Measurements from ENCODE around the gene DRG2. TPM values are rescaled to one million over a fixed set of nuclear protein-coding genes. Genes with fewer than 3 reads are reported as not detected.

The DRG2 gene
- total RNA-seq, 2 experiments from 2014 or later, result 54.5 to 57.0 TPM

GRCh38 chr17:18094409-18094807, 6.7 kb downstream of the DRG2 start:
- no peaks in the 10 kb centered on the region for H3K27me3 Mint-ChIP-seq
- H3K36me3 Mint-ChIP-seq, result peaks cover 21% of the 10 kb centered on the region
- no peak for ATAC-seq
- DNase-seq, result no peak
- peaks cover 5% of the 10 kb centered on the region for H3K4me1 Mint-ChIP-seq
- no peak overlapping the region for H3K4me3 Mint-ChIP-seq
- no peaks in the 10 kb centered on the region for H3K9me3 Mint-ChIP-seq (ENCODE audit: low read depth)
- CTCF ChIA-PET, result no interaction called here
- H3K27ac Mint-ChIP-seq, result no peak overlapping the region

GRCh38 chr17:18099516-18099915, 11.8 kb downstream of the DRG2 start:
- no peak for ATAC-seq
- H3K4me3 Mint-ChIP-seq, result no peak overlapping the region
- H3K27me3 Mint-ChIP-seq, result no peaks in the 10 kb centered on the region
- H3K9me3 Mint-ChIP-seq (ENCODE audit: low read depth), result no peaks in the 10 kb centered on the region
- H3K4me1 Mint-ChIP-seq, result no peaks in the 10 kb centered on the region
- no peak overlapping the region for H3K27ac Mint-ChIP-seq
- no peak for DNase-seq
- CTCF ChIA-PET, result no interaction called here
- peaks cover 12% of the 10 kb centered on the region for H3K36me3 Mint-ChIP-seq

GRCh38 chr17:18100616-18101015, 12.9 kb downstream of the DRG2 start:
- Mint-ChIP-seq H3K27me3 (no peaks in the 10 kb centered on the region), H3K27ac (no peak overlapping the region), H3K36me3 (peaks cover 11% of the 10 kb centered on the region), H3K4me3 (no peak overlapping the region), H3K9me3 (ENCODE audit: low read depth) (no peaks in the 10 kb centered on the region), H3K4me1 (no peaks in the 10 kb centered on the region)
- ATAC-seq (no peak), DNase-seq (no peak)
- CTCF ChIA-PET, result no interaction called here

GRCh38 chr17:18101828-18102227, 14.1 kb downstream of the DRG2 start:
- H3K27me3 Mint-ChIP-seq, result no peaks in the 10 kb centered on the region
- peaks cover 4% of the 10 kb centered on the region for H3K36me3 Mint-ChIP-seq
- CTCF ChIA-PET, result no interaction called here
- DNase-seq, result no peak
- no peak overlapping the region for H3K4me3 Mint-ChIP-seq
- H3K27ac Mint-ChIP-seq, result no peak overlapping the region
- no peak for ATAC-seq
- no peaks in the 10 kb centered on the region for H3K9me3 Mint-ChIP-seq (ENCODE audit: low read depth)
- H3K4me1 Mint-ChIP-seq, result no peaks in the 10 kb centered on the region

GRCh38 chr17:18102640-18103039, 14.9 kb downstream of the DRG2 start:
- CTCF ChIA-PET, result no interaction called here
- Mint-ChIP-seq H3K36me3 (peaks cover 7% of the 10 kb centered on the region), H3K9me3 (ENCODE audit: low read depth) (no peaks in the 10 kb centered on the region), H3K4me3 (no peak overlapping the region), H3K4me1 (no peaks in the 10 kb centered on the region), H3K27ac (no peak overlapping the region), H3K27me3 (no peaks in the 10 kb centered on the region)
- ATAC-seq, result no peak
- no peak for DNase-seq

- H3K36me3 Mint-ChIP-seq, result peaks cover 4% of the 10 kb centered on the region
- H3K9me3 Mint-ChIP-seq (ENCODE audit: low read depth), result no peaks in the 10 kb centered on the region
- CTCF ChIA-PET, result no interaction called here
- H3K4me3 Mint-ChIP-seq, result no peak overlapping the region
- DNase-seq (no peak), ATAC-seq (no peak)
- H3K4me1 Mint-ChIP-seq, result no peaks in the 10 kb centered on the region
- H3K27me3 Mint-ChIP-seq, result no peaks in the 10 kb centered on the region
- no peak overlapping the region for H3K27ac Mint-ChIP-seq
Observed at GRCh38 chr17:18105027-18105426, 17.3 kb downstream of the DRG2 start.

GRCh38 chr17:18105595-18105994, 17.8 kb downstream of the DRG2 start:
- H3K4me1 Mint-ChIP-seq, result no peaks in the 10 kb centered on the region
- H3K4me3 Mint-ChIP-seq, result no peak overlapping the region
- H3K9me3 Mint-ChIP-seq (ENCODE audit: low read depth), result no peaks in the 10 kb centered on the region
- DNase-seq, result no peak
- CTCF ChIA-PET, result no interaction called here
- H3K36me3 Mint-ChIP-seq, result peaks cover 4% of the 10 kb centered on the region
- no peak overlapping the region for H3K27ac Mint-ChIP-seq
- no peak for ATAC-seq
- H3K27me3 Mint-ChIP-seq, result no peaks in the 10 kb centered on the region

- H3K4me1 Mint-ChIP-seq, result no peaks in the 10 kb centered on the region
- no peak overlapping the region for H3K4me3 Mint-ChIP-seq
- peaks cover 4% of the 10 kb centered on the region for H3K36me3 Mint-ChIP-seq
- ATAC-seq, result no peak
- H3K27ac Mint-ChIP-seq, result no peak overlapping the region
- no peak for DNase-seq
- H3K9me3 Mint-ChIP-seq (ENCODE audit: low read depth), result no peaks in the 10 kb centered on the region
- CTCF ChIA-PET, result no interaction called here
- H3K27me3 Mint-ChIP-seq, result no peaks in the 10 kb centered on the region
Observed at GRCh38 chr17:18106211-18106610, 18.5 kb downstream of the DRG2 start.

GRCh38 chr17:18107061-18107790, 19.5 kb downstream of the DRG2 start:
- Mint-ChIP-seq H3K27me3 (no peaks in the 10 kb centered on the region), H3K27ac (no peak overlapping the region), H3K36me3 (peaks cover 4% of the 10 kb centered on the region), H3K9me3 (ENCODE audit: low read depth) (no peaks in the 10 kb centered on the region), H3K4me1 (no peaks in the 10 kb centered on the region), H3K4me3 (no peak overlapping the region)
- ATAC-seq, result no peak
- CTCF ChIA-PET, result interaction anchor here (0.7 kb wide), 1 partner anchor 965 kb away, joined by 3 read pairs; no protein-coding TSS in a partner anchor
- no peak for DNase-seq

GRCh38 chr17:18107971-18108370, 20.2 kb downstream of the DRG2 start:
- peaks cover 4% of the 10 kb centered on the region for H3K36me3 Mint-ChIP-seq
- ATAC-seq (no peak), DNase-seq (no peak)
- H3K9me3 Mint-ChIP-seq (ENCODE audit: low read depth), result no peaks in the 10 kb centered on the region
- H3K27ac Mint-ChIP-seq, result no peak overlapping the region
- H3K4me3 Mint-ChIP-seq, result no peak overlapping the region
- H3K4me1 Mint-ChIP-seq, result no peaks in the 10 kb centered on the region
- CTCF ChIA-PET, result no interaction called here
- no peaks in the 10 kb centered on the region for H3K27me3 Mint-ChIP-seq

- Mint-ChIP-seq H3K36me3 (peaks cover 4% of the 10 kb centered on the region), H3K9me3 (ENCODE audit: low read depth) (no peaks in the 10 kb centered on the region), H3K27me3 (no peaks in the 10 kb centered on the region), H3K4me3 (no peak within 1 kb of the TSS), H3K4me1 (peaks cover 2% of the 10 kb centered on the region), H3K27ac (no peak within 1 kb of the TSS)
- no peak for ATAC-seq
- DNase-seq, result no peak
- CTCF ChIA-PET, result no interaction called here
Observed at GRCh38 chr17:18108401-18109312, 20.9 kb downstream of the DRG2 start, which contains the start of gene MYO15A. MYO15A (plus strand) TSS chr17:18108756; CDS start chr17:18118801, 10,045 bp downstream.

- Mint-ChIP-seq H3K36me3 (peaks cover 4% of the 10 kb centered on the region), H3K27me3 (no peaks in the 10 kb centered on the region), H3K4me3 (no peak overlapping the region), H3K27ac (no peak overlapping the region), H3K4me1 (peaks cover 4% of the 10 kb centered on the region), H3K9me3 (ENCODE audit: low read depth) (no peaks in the 10 kb centered on the region)
- CTCF ChIA-PET, result no interaction called here
- no peak for ATAC-seq
- no peak for DNase-seq
Observed at GRCh38 chr17:18109935-18110485, 22.3 kb downstream of the DRG2 start.

- H3K9me3 Mint-ChIP-seq (ENCODE audit: low read depth), result no peaks in the 10 kb centered on the region
- ATAC-seq (no peak), DNase-seq (no peak)
- H3K36me3 Mint-ChIP-seq, result peaks cover 4% of the 10 kb centered on the region
- CTCF ChIA-PET, result no interaction called here
- no peak overlapping the region for H3K27ac Mint-ChIP-seq
- H3K4me1 Mint-ChIP-seq, result peaks cover 4% of the 10 kb centered on the region
- no peaks in the 10 kb centered on the region for H3K27me3 Mint-ChIP-seq
- H3K4me3 Mint-ChIP-seq, result no peak overlapping the region
Observed at GRCh38 chr17:18110636-18111145, 22.9 kb downstream of the DRG2 start.
